HepG2 (cell line): ENCODE results near the gene DCP1B. TPM values are rescaled to one million over a fixed set of nuclear protein-coding genes. Genes with fewer than 3 reads are reported as not detected.

Source experiments
- ATAC-seq: fragments of 200-7000 bp; cut with Tn5 transposase; 3 replicates; pipeline ENCODE4 v1.9.1; 2020; ENCODE audit warnings: mild to moderate bottlenecking, moderate library complexity
- BruUV-seq: library from RNA; stranded (reverse); fragments of 400-500 nt; replicated peaks from 2 replicates; lab custom pipeline; 2021; lab: Mats Ljungman, UMichigan
- CTCF ChIA-PET: fragments of 300-600 bp; formaldehyde crosslinking; extraction: SDS; loops from one replicate; lab custom pipeline; 2021; ENCODE audit warnings: low total read pairs, inconsistent platforms, low intra/inter-chr PET ratio; lab: Yijun Ruan, JAX
- POLR2A ChIA-PET: fragments of 350-600 bp; sonication (Branson Sonifier 250); formaldehyde crosslinking; loops from one replicate; lab custom pipeline; 2020; ENCODE audit warnings: antibody characterized with exemption, inconsistent platforms; lab: Yijun Ruan, JAX
- DNase-seq: peaks from one replicate; pipeline ENCODE4 v3.0.0-alpha.2; 2015; ENCODE audit warnings: low spot score
- FAIRE-seq: peaks from 3 replicates; lab custom pipeline; 2011; peaks lifted over from hg19 to GRCh38; lab: Jason Lieb, UNC
- H2AFZ ChIP-seq: one replicate; pipeline ENCODE4 v1.6.1; 2011; ENCODE audit warnings: low read length, inconsistent platforms
- H3K27ac ChIP-seq: fragments of 300-600 bp; 3 replicates; pipeline ENCODE4 v1.8.0; 2011; ENCODE audit warnings: mixed run types, mild to moderate bottlenecking, mixed read lengths, low read length, inconsistent platforms; ENCODE audit not compliant: insufficient read depth; ENCODE audit errors: extremely low read length
- H3K27me3 ChIP-seq, 2 experiments: fragments of 200-600 bp in 1 of 2; 2 replicates in 1 of 2; 3 replicates in 1 of 2; pipeline versions ENCODE4 v1.6.0 to v1.8.0; 2011; ENCODE audit warnings: low read length in 2 of 2, mild to moderate bottlenecking in 2 of 2, moderate library complexity in 2 of 2, inconsistent platforms in 1 of 2; ENCODE audit not compliant: insufficient read depth in 2 of 2, control insufficient read depth in 1 of 2
- H3K36me3 ChIP-seq, 2 experiments: fragments of 200-600 bp in 1 of 2; replicated peaks in 1 of 2; 2 replicates in 1 of 2; 3 replicates in 1 of 2; pipeline versions ENCODE4 v1.5.1 to v1.8.0; 2011; ENCODE audit warnings: low read length in 2 of 2, inconsistent platforms in 1 of 2; ENCODE audit not compliant: insufficient read depth in 2 of 2, control insufficient read depth in 1 of 2
- H3K4me1 ChIP-seq: 2 replicates; pipeline ENCODE4 v1.5.1; 2012; ENCODE audit warnings: low read length, inconsistent platforms; ENCODE audit not compliant: insufficient read depth
- H3K4me2 ChIP-seq: 2 replicates; pipeline ENCODE4 v1.6.0; 2011; ENCODE audit warnings: low read depth, low read length, inconsistent platforms
- H3K4me3 ChIP-seq, 3 experiments: fragments of 200-600 bp in 1 of 3; sonication (generic), shearing (Covaris generic) in 1 of 3; replicated peaks in 1 of 3; 2 replicates each; pipeline ENCODE4 v1.5.1; 2011 to 2016; ENCODE audit warnings: low read length in 3 of 3, inconsistent platforms in 2 of 3, low read depth in 2 of 3, mild to moderate bottlenecking in 2 of 3, control low read depth in 1 of 3, mixed read lengths in 1 of 3; ENCODE audit not compliant: insufficient read depth in 1 of 3
- H3K79me2 ChIP-seq: one replicate; pipeline ENCODE4 v1.6.1; 2011; ENCODE audit warnings: low read length, inconsistent platforms; ENCODE audit not compliant: insufficient read depth
- H3K9ac ChIP-seq: 2 replicates; pipeline ENCODE4 v1.6.0; 2011; ENCODE audit warnings: mild to moderate bottlenecking, low read depth, low read length, inconsistent platforms; ENCODE audit not compliant: insufficient read depth
- H3K9me3 ChIP-seq: 2 replicates; pipeline ENCODE4 v1.5.1; 2012; ENCODE audit warnings: mild to moderate bottlenecking, low read length
- H4K20me1 ChIP-seq: 2 replicates; pipeline ENCODE4 v1.6.0; 2011; ENCODE audit warnings: inconsistent platforms, mild to moderate bottlenecking, low read length, moderate library complexity; ENCODE audit not compliant: insufficient read depth
- AGO2 ChIP-seq: fragments of 200-400 bp; formaldehyde crosslinking; optimal IDR thresholded peaks from 2 replicates; pipeline ENCODE3; 2017; ENCODE audit warnings: mild to moderate bottlenecking, low read depth, low read length, moderate library complexity
- EP300 ChIP-seq, 3 experiments: sonication (generic) in 1 of 3; formaldehyde crosslinking in 1 of 3; IDR thresholded peaks; 2 replicates each; pipeline versions ENCODE4 v1.5.1 to v1.6.1; 2011 to 2020; ENCODE audit warnings: low read depth in 2 of 3, low read length in 2 of 3, borderline replicate concordance in 1 of 3, improper control_type of control experiment in 1 of 3, mild to moderate bottlenecking in 1 of 3, missing genetic modification reagents in 1 of 3, moderate library complexity in 1 of 3
- FOXO1 ChIP-seq: sonication (generic); formaldehyde crosslinking; IDR thresholded peaks from 2 replicates; pipeline ENCODE4 v1.4.0; 2020; ENCODE audit warnings: missing genetic modification reagents
- HBP1 ChIP-seq: IDR thresholded peaks from 2 replicates; pipeline ENCODE4 v1.6.1; 2016; ENCODE audit warnings: low read depth, control low read depth
- KLF15 ChIP-seq: sonication (generic); formaldehyde crosslinking; IDR thresholded peaks from 2 replicates; pipeline ENCODE4 v1.8.1; 2023; ENCODE audit warnings: borderline replicate concordance, mild to moderate bottlenecking, inconsistent platforms, missing genetic modification reagents, mixed read lengths
- MAX ChIP-seq: IDR thresholded peaks from 2 replicates; pipeline ENCODE4 v1.6.1; 2012; ENCODE audit warnings: inconsistent platforms
- MIER2 ChIP-seq: IDR thresholded peaks from 2 replicates; pipeline ENCODE4 v1.6.1; 2016; ENCODE audit warnings: missing biosample characterization, missing genetic modification reagents
- NFKBIZ ChIP-seq: IDR thresholded peaks from 2 replicates; pipeline ENCODE4 v1.6.1; 2018; ENCODE audit warnings: missing genetic modification reagents, missing compliant biosample characterization
- NFRKB ChIP-seq: fragments of 450-650 bp; IDR thresholded peaks from 2 replicates; pipeline ENCODE4 v1.6.1; 2017
- PHF20 ChIP-seq: sonication (generic); formaldehyde crosslinking; IDR thresholded peaks from 2 replicates; pipeline ENCODE4 v1.5.0; 2020; ENCODE audit warnings: mild to moderate bottlenecking, missing genetic modification reagents
- SRSF4 ChIP-seq: fragments of 200-400 bp; formaldehyde crosslinking; IDR thresholded peaks from one replicate; pipeline ENCODE4 v1.6.1; 2018; ENCODE audit warnings: mild to moderate bottlenecking, low read depth, low read length, moderate library complexity; ENCODE audit not compliant: poor library complexity, severe bottlenecking
- YEATS4 ChIP-seq: sonication (generic); formaldehyde crosslinking; IDR thresholded peaks from 2 replicates; pipeline ENCODE4 v1.4.0; 2020; ENCODE audit warnings: missing genetic modification reagents, borderline replicate concordance
- ZBTB20 ChIP-seq: sonication (generic); formaldehyde crosslinking; IDR thresholded peaks from 2 replicates; pipeline ENCODE4 v1.8.1; 2023; ENCODE audit warnings: missing genetic modification reagents, low read depth, mild to moderate bottlenecking, borderline replicate concordance
- ZNF101 ChIP-seq: sonication (generic); formaldehyde crosslinking; IDR thresholded peaks from 2 replicates; pipeline ENCODE4 v1.4.0; 2020; ENCODE audit warnings: mild to moderate bottlenecking, low read depth, missing genetic modification reagents, borderline replicate concordance
- ZNF18 ChIP-seq: sonication (generic); formaldehyde crosslinking; IDR thresholded peaks from 2 replicates; pipeline ENCODE4 v1.8.0; 2022; ENCODE audit warnings: mild to moderate bottlenecking, missing genetic modification reagents; ENCODE audit not compliant: insufficient replicate concordance
- ZNF550 ChIP-seq: sonication (generic); formaldehyde crosslinking; IDR thresholded peaks from 2 replicates; pipeline ENCODE4 v1.4.0; 2020; ENCODE audit warnings: mild to moderate bottlenecking, missing genetic modification reagents, borderline replicate concordance
- ZNF558 ChIP-seq: sonication (generic); formaldehyde crosslinking; IDR thresholded peaks from 2 replicates; pipeline ENCODE4 v1.9.0; 2022; ENCODE audit warnings: mild to moderate bottlenecking, missing genetic modification reagents, borderline replicate concordance
- ZNF7 ChIP-seq: IDR thresholded peaks from 2 replicates; pipeline ENCODE4 v1.6.1; 2016; ENCODE audit warnings: missing biosample characterization, missing genetic modification reagents
- whole genome bisulfite sequencing: methylation state at CpG from one replicate; pipeline ENCODE4 v1.1.6; 2017; ENCODE audit warnings: low lambda C conversion rate; 5-methylcytosine and 5-hydroxymethylcytosine counted together
- in situ Hi-C: cut with HindIII; loops from 2 replicates; pipeline ENCODE4 v1.10.0; 2017; ENCODE audit warnings: low pct_unique_long_range_greater_than_20kb; ENCODE audit not compliant: extremely low pct_ligation_motif_present
- intact Hi-C: fragments of 100-400 bp; cut with micrococcal nuclease; formaldehyde crosslinking; loops from one replicate; pipeline ENCODE4 v1.10.0; 2022; ENCODE audit not compliant: unreplicated experiment
- polyA plus RNA-seq, 8 experiments: library from polyadenylated mRNA; depleted of rRNA in 3 of 8; stranded (reverse) in 7 of 8; unstranded in 1 of 8; fragments of >200 nt; fragmentation: Illumina TruSeq in 4 of 8; extraction: Trizol in 4 of 8; gene quantifications; 2 replicates each; pipeline versions ENCODE4 v1.2.1 to v1.2.3, GENCODE V29; 2011 to 2016; ENCODE audit warnings: low read depth in 4 of 8, missing spikeins in 1 of 8, mixed read lengths in 1 of 8; ENCODE audit not compliant: insufficient read depth in 1 of 8
- total RNA-seq, 5 experiments: library from RNA; depleted of rRNA; stranded (reverse); fragments of >200 nt; fragmentation: Illumina TruSeq; extraction: Trizol; gene quantifications; 2 replicates each; pipeline ENCODE4 v1.2.3, GENCODE V29; 2016; ENCODE audit warnings: low read depth in 1 of 5

Gene DCP1B
- total and polyA plus RNA-seq, 2 of the 13 experiments (the other 11 are each of a cell fraction or from before 2014, with no cell fraction given): 11.4 to 27.2 TPM

- WGBS: 10% methylated on average over 2 of the region's 2 CpGs
- intact Hi-C loops: no loop called here
- H3K4me3 ChIP-seq: no peak overlapping the region
- BruUV-seq: no TSS peak
- no peak for FAIRE-seq
- DNase-seq: no peak
- H3K4me1 ChIP-seq: no peaks in the 10 kb centered on the region
- ChIA-PET POLR2A (no interaction called here), CTCF (no interaction called here)
- H3K36me3 ChIP-seq: no peaks in the 10 kb centered on the region
- no peak for ATAC-seq
- in situ Hi-C loops: no loop called here
- H3K4me2 ChIP-seq: no peak overlapping the region
- no peak overlapping the region for H3K27ac ChIP-seq
- no peak overlapping the region for H3K9ac ChIP-seq
- H2AFZ ChIP-seq: no peak overlapping the region
- no peaks in the 10 kb centered on the region for H3K9me3 ChIP-seq
- H3K27me3 ChIP-seq: peaks cover 0 to 10% of the 10 kb centered on the region in 2 experiments; a peak in 2 of 5 replicates
- no peak for TF ChIP-seq HBP1 (CRISPR knock-in tag)
- TF ChIP-seq NFRKB: no peak
- TF ChIP-seq ZNF550 (CRISPR knock-in tag): no peak
- TF ChIP-seq ZBTB20 (CRISPR knock-in tag): no peak
- TF ChIP-seq ZNF18: no peak
- no peak for TF ChIP-seq MIER2 (CRISPR knock-in tag)
- TF ChIP-seq EP300 (IDR thresholded peaks at IDR 0.05; ENCODE audit: low read depth in 2 of 2, low read length in 2 of 2): no peak
- TF ChIP-seq EP300 (CRISPR knock-in tag; IDR thresholded peaks at IDR 0.05; ENCODE audit: borderline replicate concordance): no peak
- TF ChIP-seq MAX: no peak
- TF ChIP-seq PHF20 (CRISPR knock-in tag): no peak
- no peak for TF ChIP-seq AGO2
- no peak for TF ChIP-seq YEATS4
- TF ChIP-seq ZNF558 (CRISPR knock-in tag): no peak
- TF ChIP-seq ZNF101 (CRISPR knock-in tag): no peak
- no peak for TF ChIP-seq SRSF4
- TF ChIP-seq KLF15 (CRISPR knock-in tag): no peak
- TF ChIP-seq FOXO1 (CRISPR knock-in tag): no peak
- no peak for TF ChIP-seq ZNF7 (CRISPR knock-in tag)
- TF ChIP-seq NFKBIZ (CRISPR knock-in tag): no peak
- no peaks in the 10 kb centered on the region for H3K79me2 ChIP-seq
- no peaks in the 10 kb centered on the region for H4K20me1 ChIP-seq
Measured at GRCh38 chr12:2019126-2019525, 14.9 kb upstream of the DCP1B start.
